GM18505 (cell line): Measurements from ENCODE around the gene SCN1B.

Experiments used
- ATAC-seq: cut with Tn5 transposase; IDR thresholded peaks from one replicate; pipeline ENCODE4 v1.9.1; 2021; ENCODE audit not compliant: unreplicated experiment
- POLR2A ChIP-seq: IDR thresholded peaks from 4 replicates; pipeline ENCODE4 v1.6.1; 2011; ENCODE audit warnings: borderline replicate concordance; ENCODE audit not compliant: insufficient read depth, insufficient read length; ENCODE audit errors: extremely low read depth

Gene SCN1B

GRCh38 chr19:35081201-35081600, 50.9 kb downstream of the SCN1B start:
- no peak for ATAC-seq
- no peak for TF ChIP-seq POLR2A

GRCh38 chr19:35083691-35084508, 53.6 kb downstream of the SCN1B start:
- ATAC-seq = no peak

GRCh38 chr19:35084509-35084762, 54.2 kb downstream of the SCN1B start:
- no peak for TF ChIP-seq POLR2A
- ATAC-seq = no peak

More at GRCh38 chr19:35083691-35084508, 53.6 kb downstream of the SCN1B start:
- no peak for TF ChIP-seq POLR2A

- TF ChIP-seq POLR2A = no peak
- no peak for ATAC-seq
These were observed 55.7 kb downstream of the SCN1B start for GRCh38 chr19:35085947-35086346.

- no peak for ATAC-seq
- no peak for TF ChIP-seq POLR2A
These were observed 56.2 kb downstream of the SCN1B start for GRCh38 chr19:35086455-35086854.

- no peak for ATAC-seq
- no peak for TF ChIP-seq POLR2A
These were observed 57.1 kb downstream of the SCN1B start for GRCh38 chr19:35087393-35087792.

GRCh38 chr19:35088131-35088913, 58.1 kb downstream of the SCN1B start:
- ATAC-seq = no peak
- no peak for TF ChIP-seq POLR2A

GRCh38 chr19:35089554-35089953, 59.3 kb downstream of the SCN1B start:
- no peak for TF ChIP-seq POLR2A
- no peak for ATAC-seq
